BLaER1 treated with 17β-estradiol and CSF1 and Interleukin-3, amounts not matched to agents 10 nM and 100 nM (cell line): ENCODE results near the gene SPRYD3.

Source experiments
- H3K27ac ChIP-seq, 11 experiments: shearing (Covaris generic); formaldehyde crosslinking; 2 replicates each; pipeline ENCODE4 v1.8.1; 2022
- H3K27me3 ChIP-seq, 11 experiments: shearing (Covaris generic); formaldehyde crosslinking; 2 replicates each; pipeline ENCODE4 v1.8.1; 2022
- H3K36me3 ChIP-seq, 11 experiments: shearing (Covaris generic); formaldehyde crosslinking; 2 replicates each; pipeline ENCODE4 v1.8.1; 2022
- H3K4me1 ChIP-seq, 10 experiments: shearing (Covaris generic); formaldehyde crosslinking; 2 replicates each; pipeline ENCODE4 v1.8.1; 2022
- H3K4me2 ChIP-seq, 11 experiments: shearing (Covaris generic); formaldehyde crosslinking; 2 replicates each; pipeline ENCODE4 v1.8.1; 2022
- H3K4me3 ChIP-seq, 10 experiments: shearing (Covaris generic); formaldehyde crosslinking; 2 replicates each; pipeline ENCODE4 v1.8.1; 2022
- H3K9ac ChIP-seq, 11 experiments: shearing (Covaris generic); formaldehyde crosslinking; 2 replicates each; pipeline ENCODE4 v1.8.1; 2022
- H3K9me3 ChIP-seq, 11 experiments: shearing (Covaris generic); formaldehyde crosslinking; replicated peaks in 1 of 11; 2 replicates each; pipeline ENCODE4 v1.8.1; 2022
- H4K20me1 ChIP-seq, 11 experiments: shearing (Covaris generic); formaldehyde crosslinking; 2 replicates each; pipeline ENCODE4 v1.8.1; 2022
- Cebpa-rat ChIP-seq, 11 experiments: shearing (Covaris generic); IDR thresholded peaks; 2 replicates each; pipeline ENCODE4 v1.8.1; 2022

Gene SPRYD3

GRCh38 chr12:53067993-53068770 is 11.0 kb downstream of the SPRYD3 start:
- Histone ChIP-seq H3K4me3 (no peak overlapping the region), H3K4me1 (peaks cover 35 to 72% (median 50%) of the 10 kb centered on the region in 10 experiments), H3K4me2 (peak overlapping the region in 1 of 11 experiments; percentile 73; a peak in 1 of 22 replicates), H3K9ac (peak overlapping the region in 4 of 11 experiments; percentile 0 to 31 (median 13); a peak in 3 of 22 replicates), H3K27me3 (no peaks in the 10 kb centered on the region), H3K9me3 (no peaks in the 10 kb centered on the region), H4K20me1 (peaks cover 0 to 50% (median 5%) of the 10 kb centered on the region in 11 experiments; a peak in 8 of 22 replicates), H3K27ac (peak overlapping the region in 1 of 11 experiments; percentile 5; a peak in 2 of 22 replicates), H3K36me3 (peaks cover 22 to 85% (median 54%) of the 10 kb centered on the region in 11 experiments; a peak in 21 of 22 replicates)
- TF ChIP-seq Cebpa-rat (IDR thresholded peaks at IDR 0.05) = no peak

DNA sequence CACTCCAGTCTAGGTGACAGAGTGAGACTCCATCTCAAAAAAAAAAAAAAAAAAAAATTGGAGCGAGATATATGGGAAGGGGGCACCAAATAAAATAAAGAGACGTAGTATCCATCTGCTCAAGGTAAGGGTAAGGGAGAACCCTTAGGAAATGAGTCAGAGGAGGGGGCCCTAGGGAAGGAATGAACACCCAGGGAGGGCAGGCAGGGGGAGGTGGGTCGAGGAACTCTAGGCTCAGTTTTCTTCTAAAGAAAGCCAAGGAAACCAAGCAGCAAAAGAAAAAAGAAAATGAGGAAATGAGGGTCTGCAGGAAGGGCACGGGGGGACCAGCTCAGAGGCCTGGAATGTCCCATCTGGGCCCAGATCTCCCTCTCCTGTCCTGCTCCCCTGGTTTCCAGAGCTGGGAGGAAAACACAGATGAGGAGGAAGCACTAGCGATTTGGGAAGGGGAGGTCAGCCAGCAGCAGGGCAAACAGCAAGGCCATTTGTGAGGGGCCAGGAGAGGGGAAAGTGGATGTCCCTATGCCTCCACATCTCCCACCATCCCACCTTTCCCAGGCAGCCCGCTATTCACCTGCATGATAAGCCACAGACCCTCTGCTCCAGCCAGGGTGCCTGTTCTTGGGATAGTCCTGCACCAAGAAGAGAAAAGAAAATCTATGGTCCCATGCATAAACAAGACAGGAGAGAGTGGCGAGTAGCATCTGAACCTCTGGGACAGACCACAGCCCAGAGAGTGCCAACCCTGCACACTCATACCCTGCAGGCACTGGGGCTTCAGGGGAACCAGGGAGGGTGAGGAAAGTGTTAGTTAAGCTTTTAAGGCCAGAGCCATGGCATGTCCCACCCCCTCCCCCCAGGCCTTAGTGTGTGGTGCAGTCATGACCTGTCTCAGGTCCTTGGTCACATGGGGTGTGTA is 11.9 kb downstream of the SPRYD3 start:
- H3K9me3 ChIP-seq = no peaks in the 10 kb centered on the region
- H4K20me1 ChIP-seq = peaks cover 0 to 47% (median 5%) of the 10 kb centered on the region in 11 experiments; a peak in 8 of 22 replicates
- H3K4me1 ChIP-seq = peaks cover 26 to 63% (median 43%) of the 10 kb centered on the region in 10 experiments
- no peak overlapping the region for H3K27ac ChIP-seq
- peak overlapping the region in 3 of 11 experiments; percentile 0 to 15 (median 11); a peak in 1 of 22 replicates for H3K9ac ChIP-seq
- no peak overlapping the region for H3K4me3 ChIP-seq
- H3K4me2 ChIP-seq = peak overlapping the region in 7 of 11 experiments; percentile 12 to 83 (median 73); a peak in 9 of 22 replicates
- TF ChIP-seq Cebpa-rat (IDR thresholded peaks at IDR 0.05) = no peak
- H3K27me3 ChIP-seq = no peaks in the 10 kb centered on the region
- peaks cover 22 to 85% (median 54%) of the 10 kb centered on the region in 11 experiments; a peak in 21 of 22 replicates for H3K36me3 ChIP-seq

DNA sequence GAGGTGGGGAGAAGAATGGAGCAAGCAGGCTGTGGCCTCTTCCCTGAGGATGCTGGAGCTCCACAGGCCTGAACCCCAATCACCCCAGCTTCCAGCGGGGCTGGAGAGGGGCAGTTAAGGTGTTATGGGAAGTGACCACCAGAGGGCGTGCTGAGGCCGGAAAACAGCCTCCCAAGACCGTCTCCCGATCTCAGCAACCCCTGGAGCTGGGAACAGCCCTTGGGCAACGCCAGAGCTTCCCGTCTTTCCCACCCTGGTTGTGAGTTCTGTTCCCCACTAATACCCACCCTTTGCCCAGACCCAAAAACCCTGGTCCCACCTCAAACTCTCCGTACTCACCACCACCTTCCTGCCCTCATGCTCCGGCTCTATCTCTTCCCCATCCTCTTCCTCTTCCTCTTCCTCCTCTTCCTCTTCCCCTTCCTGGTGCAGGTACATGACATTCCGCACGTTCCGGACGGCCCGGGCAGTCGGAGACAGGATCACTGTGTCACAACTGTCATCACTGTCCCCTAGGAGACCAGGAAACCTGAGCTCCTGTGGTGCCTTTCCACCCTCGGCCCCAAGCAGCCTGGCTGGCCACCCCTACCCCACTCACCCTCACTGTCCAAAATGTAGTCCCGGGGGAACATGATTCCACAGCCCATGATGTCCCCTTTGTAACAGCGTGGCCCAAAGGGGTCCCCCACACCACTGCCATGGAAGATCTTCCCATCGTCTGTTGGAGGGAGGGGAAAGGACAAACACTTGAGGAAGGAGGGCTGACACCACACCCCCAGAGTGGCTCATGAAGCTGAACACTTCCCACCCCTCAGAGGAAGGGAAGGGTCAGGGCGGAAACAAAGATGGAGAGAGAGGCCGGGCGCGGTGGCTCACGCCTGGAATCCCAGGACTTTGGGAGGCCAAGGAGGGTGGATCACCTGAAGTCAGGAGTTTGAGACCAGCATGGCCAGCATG is 12.9 kb downstream of the SPRYD3 start:
- TF ChIP-seq Cebpa-rat (IDR thresholded peaks at IDR 0.05) = no peak
- peaks cover 16 to 56% (median 32%) of the 10 kb centered on the region in 10 experiments for H3K4me1 ChIP-seq
- no peaks in the 10 kb centered on the region for H3K27me3 ChIP-seq
- peak overlapping the region; percentile 34 to 83 (median 73); a peak in 21 of 22 replicates for H3K4me2 ChIP-seq
- peak overlapping the region in 6 of 10 experiments; percentile 8 to 37 (median 35); a peak in 7 of 20 replicates for H3K4me3 ChIP-seq
- peak overlapping the region in 8 of 11 experiments; percentile 9 to 58 (median 46); a peak in 10 of 22 replicates for H3K9ac ChIP-seq
- peaks cover 22 to 74% (median 46%) of the 10 kb centered on the region in 11 experiments; a peak in 21 of 22 replicates for H3K36me3 ChIP-seq
- peaks cover 0 to 45% (median 5%) of the 10 kb centered on the region in 11 experiments; a peak in 8 of 22 replicates for H4K20me1 ChIP-seq
- H3K27ac ChIP-seq = peak overlapping the region in 6 of 11 experiments; percentile 10 to 49 (median 26); a peak in 7 of 22 replicates
- H3K9me3 ChIP-seq = no peaks in the 10 kb centered on the region

- Histone ChIP-seq H3K4me2 (peak overlapping the region in 8 of 11 experiments; percentile 34 to 83 (median 76); a peak in 10 of 22 replicates), H3K4me1 (peaks cover 8 to 50% (median 27%) of the 10 kb centered on the region in 10 experiments), H4K20me1 (peaks cover 0 to 45% (median 5%) of the 10 kb centered on the region in 11 experiments; a peak in 7 of 22 replicates), H3K4me3 (no peak overlapping the region), H3K36me3 (peaks cover 15 to 66% (median 39%) of the 10 kb centered on the region in 11 experiments; a peak in 21 of 22 replicates), H3K9me3 (no peaks in the 10 kb centered on the region), H3K27me3 (no peaks in the 10 kb centered on the region), H3K9ac (peak overlapping the region in 5 of 11 experiments; percentile 26 to 58 (median 45); a peak in 4 of 22 replicates), H3K27ac (0 out of 22 replicates have a peak overlapping the region, but pooled peaks of 1 of the 11 experiments have one; percentile 24)
- no peak for TF ChIP-seq Cebpa-rat (IDR thresholded peaks at IDR 0.05)
Measured at GRCh38 chr12:53065470-53065869, 13.7 kb downstream of the SPRYD3 start.

DNA sequence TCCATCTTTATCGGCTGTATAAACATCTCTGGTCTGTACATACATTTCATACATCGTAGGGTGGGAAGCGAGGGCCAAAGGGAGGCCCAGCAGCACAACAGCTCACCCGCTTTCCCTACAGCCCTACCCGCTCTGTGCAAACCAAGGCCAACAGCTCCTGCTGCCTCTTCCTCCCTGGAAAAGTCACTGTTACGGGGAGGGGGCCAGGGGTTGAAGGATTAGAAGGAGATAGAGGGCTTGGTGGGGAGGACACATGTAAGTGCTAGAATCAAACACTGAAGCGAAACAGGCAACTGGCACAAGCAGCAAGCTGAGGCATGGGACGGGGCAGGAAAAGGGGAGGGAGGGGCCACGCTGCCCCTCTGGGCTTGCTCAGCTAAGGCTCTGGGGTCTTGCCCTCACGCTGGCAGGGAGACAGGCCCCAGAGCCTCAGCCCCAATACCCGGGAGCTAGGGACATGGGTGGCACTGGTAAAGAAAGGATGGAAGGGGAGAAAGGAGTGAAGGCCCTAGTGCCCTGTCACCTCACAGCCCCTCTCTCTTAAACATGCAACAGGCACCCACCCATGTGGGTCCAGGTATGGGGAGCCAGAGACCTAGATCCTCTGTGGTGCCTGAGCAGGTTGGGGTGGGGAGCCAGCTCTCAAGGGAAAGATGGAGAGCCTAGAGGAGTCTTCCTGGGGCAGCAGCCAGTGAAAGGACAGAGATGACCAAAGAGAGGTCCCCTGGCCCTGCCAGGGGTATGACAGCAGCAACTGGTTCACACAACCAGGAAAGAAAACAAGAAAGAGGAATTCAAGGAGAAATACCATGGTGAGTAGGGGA is 14.4 kb downstream of the SPRYD3 start:
- H3K27ac ChIP-seq = no peak overlapping the region
- H3K9ac ChIP-seq = peak overlapping the region in 8 of 11 experiments; percentile 7 to 58 (median 29); a peak in 9 of 22 replicates
- peaks cover 0 to 39% (median 5%) of the 10 kb centered on the region in 11 experiments; a peak in 7 of 22 replicates for H4K20me1 ChIP-seq
- peak overlapping the region in 8 of 11 experiments; percentile 22 to 61 (median 49); a peak in 11 of 22 replicates for H3K4me2 ChIP-seq
- no peak overlapping the region for H3K4me3 ChIP-seq
- no peak for TF ChIP-seq Cebpa-rat (IDR thresholded peaks at IDR 0.05)
- H3K27me3 ChIP-seq = no peaks in the 10 kb centered on the region
- peaks cover 7 to 50% (median 27%) of the 10 kb centered on the region in 10 experiments; a peak in 19 of 20 replicates for H3K4me1 ChIP-seq
- H3K9me3 ChIP-seq = no peaks in the 10 kb centered on the region
- peaks cover 14 to 60% (median 32%) of the 10 kb centered on the region in 11 experiments; a peak in 21 of 22 replicates for H3K36me3 ChIP-seq

GRCh38 chr12:53063708-53064612 is 15.2 kb downstream of the SPRYD3 start:
- Histone ChIP-seq H3K9me3 (no peaks in the 10 kb centered on the region), H3K4me1 (peaks cover 7 to 49% (median 27%) of the 10 kb centered on the region in 10 experiments; a peak in 19 of 20 replicates), H3K36me3 (peaks cover 14 to 51% (median 29%) of the 10 kb centered on the region in 11 experiments; a peak in 21 of 22 replicates), H3K9ac (peak overlapping the region in 7 of 11 experiments; percentile 7 to 41 (median 36); a peak in 10 of 22 replicates), H3K4me3 (no peak overlapping the region), H3K27ac (no peak overlapping the region), H4K20me1 (peaks cover 0 to 32% (median 5%) of the 10 kb centered on the region in 11 experiments; a peak in 6 of 22 replicates), H3K4me2 (peak overlapping the region in 8 of 11 experiments; percentile 22 to 61 (median 49); a peak in 13 of 22 replicates), H3K27me3 (no peaks in the 10 kb centered on the region)
- no peak for TF ChIP-seq Cebpa-rat (IDR thresholded peaks at IDR 0.05)
